NCI-H128 (cell line): ENCODE measurements around the gene ADAMTSL5.
"Not testable (repeated sequence)": the region's sequence is repeated elsewhere in the genome, so short reads cannot be mapped to it uniquely, and the experiment has no call there.

Source experiments
- DNase-seq: peaks from one replicate; lab custom pipeline; 2025; ENCODE audit not compliant: unreplicated experiment; lab: John Stamatoyannopoulos, UW

ADAMTSL5 gene

GRCh38 chr19:1531587-1531986 is 18.8 kb upstream of the ADAMTSL5 start:
- no peak for DNase-seq

- DNase-seq = not testable (repeated sequence)
Measured at GRCh38 chr19:1530856-1531255, 18.0 kb upstream of the ADAMTSL5 start.

GRCh38 chr19:1529430-1529816 is 16.6 kb upstream of the ADAMTSL5 start:
- DNase-seq = no peak

- no peak for DNase-seq
Measured at GRCh38 chr19:1528596-1529429, 16.0 kb upstream of the ADAMTSL5 start.

GRCh38 chr19:1527650-1528309 is 15.0 kb upstream of the ADAMTSL5 start:
- DNase-seq = no peak

GRCh38 chr19:1526979-1527649 is 14.3 kb upstream of the ADAMTSL5 start:
- no peak for DNase-seq

- no peak for DNase-seq
Measured at GRCh38 chr19:1526066-1526778, 13.4 kb upstream of the ADAMTSL5 start.

GRCh38 chr19:1525343-1525742 is 12.5 kb upstream of the ADAMTSL5 start:
- DNase-seq = no peak

- DNase-seq = no peak
Measured at GRCh38 chr19:1524972-1525325, 12.1 kb upstream of the ADAMTSL5 start.

- no peak for DNase-seq
Measured at GRCh38 chr19:1524287-1524971, 11.6 kb upstream of the ADAMTSL5 start.

GRCh38 chr19:1523412-1524286 is 10.8 kb upstream of the ADAMTSL5 start, which contains the start of gene PLK5:
TSS of gene PLK5 (plus strand) at chr19:1524077. CDS start at chr19:1526997, 2,920 bp downstream.
- DNase-seq = no peak

GRCh38 chr19:1522838-1523237 is 10.0 kb upstream of the ADAMTSL5 start:
- no peak for DNase-seq

- no peak for DNase-seq
Measured at GRCh38 chr19:1522061-1522460, 9.2 kb upstream of the ADAMTSL5 start.

- no peak for DNase-seq
Measured at GRCh38 chr19:1521636-1522035, 8.8 kb upstream of the ADAMTSL5 start.

- DNase-seq = no peak
Measured at GRCh38 chr19:1520203-1520780, 7.5 kb upstream of the ADAMTSL5 start.

GRCh38 chr19:1519802-1520201 is 7.0 kb upstream of the ADAMTSL5 start:
- not testable (repeated sequence) for DNase-seq

- no peak for DNase-seq
Measured at GRCh38 chr19:1518471-1518870, 5.7 kb upstream of the ADAMTSL5 start.

- DNase-seq = no peak
Measured at GRCh38 chr19:1516395-1516753, 3.6 kb upstream of the ADAMTSL5 start.

GRCh38 chr19:1514986-1515721 is 2.3 kb upstream of the ADAMTSL5 start:
- DNase-seq = no peak
